ENCODE data around the gene PRSS50.

GRCh38 chr3:46663591-46664135, 54.0 kb downstream of the PRSS50 start:
- TF ChIP-seq CTCF (IDR thresholded peaks at IDR 0.05) (no peak), POLR2AphosphoS5 (IDR thresholded peaks at IDR 0.05; ENCODE audit: insufficient read depth in 1 of 2, low read depth in 1 of 2) (no peak)

Measured in vagina (tissue), 2 donors.